ENCODE results near the gene C2CD4C. TPM values are rescaled to one million over a fixed set of nuclear protein-coding genes. Genes with fewer than 3 reads are reported as not detected.

C2CD4C gene
- total RNA-seq, 1 experiment from 2014 or later, result 7.1 TPM

GRCh38 chr19:391207-391557, 17.8 kb downstream of the C2CD4C start:
- Histone ChIP-seq H3K79me2 (ENCODE audit: insufficient read depth, low read length) (no peaks in the 10 kb centered on the region), H4K20me1 (ENCODE audit: insufficient read depth) (no peaks in the 10 kb centered on the region), H3K27me3 (ENCODE audit: insufficient read depth, low read length) (no peaks in the 10 kb centered on the region), H3K9me2 (ENCODE audit: insufficient read depth) (no peaks in the 10 kb centered on the region), H3K9me3 (ENCODE audit: control insufficient read depth in 1 of 2, insufficient read depth in 1 of 2, low read depth in 1 of 2, low read length in 2 of 2) (peaks cover 0 to 9% of the 10 kb centered on the region in 2 experiments; a peak in 1 of 4 replicates), H3K36me3 (ENCODE audit: control insufficient read depth in 1 of 2, insufficient read depth in 2 of 2, low read length in 2 of 2) (no peaks in the 10 kb centered on the region), H3K27ac (ENCODE audit: low read depth, low read length) (no peak overlapping the region), H2AFZ (ENCODE audit: low read depth, low read length, poor library complexity, severe bottlenecking) (no peak overlapping the region), H3K4me2 (ENCODE audit: low read length) (no peak overlapping the region), H3K4me3 (replicated peaks in 1 of 2; ENCODE audit: low read depth in 1 of 2, low read length in 2 of 2) (no peak overlapping the region), H3K9ac (ENCODE audit: low read length) (no peak overlapping the region), H3K4me1 (ENCODE audit: control insufficient read depth in 1 of 2, insufficient read depth in 2 of 2, low read length in 2 of 2) (no peaks in the 10 kb centered on the region)
- intact Hi-C loops (cut with micrococcal nuclease), result no loop called here
- TF ChIP-seq FOSL1 (IDR thresholded peaks at IDR 0.05; ENCODE audit: low read depth), result no peak
- no peak for TF ChIP-seq YY1 (IDR thresholded peaks at IDR 0.05; ENCODE audit: extremely low read depth, insufficient replicate concordance, low read depth, low read length)
- no peak for TF ChIP-seq ZNF274 (IDR thresholded peaks at IDR 0.05; ENCODE audit: low read depth, low read length)
- TF ChIP-seq POLR2AphosphoS5 (IDR thresholded peaks at IDR 0.05; ENCODE audit: low read depth, low read length), result no peak
- TF ChIP-seq REST (IDR thresholded peaks at IDR 0.05; ENCODE audit: low read depth), result no peak
- DNase-seq (ENCODE audit: low read depth, low spot score) (no peak), ATAC-seq (no peak)
- ChIA-PET RAD21 (ENCODE audit: low non-redundant PET in 1 of 2, low total read pairs in 2 of 2, uncharacterized antibody in 2 of 2, unreplicated experiment in 2 of 2) (no interaction called here), POLR2A (no interaction called here), CTCF (no interaction called here)
- no TSS peak for BruUV-seq (replicated peaks)

All from HCT116 (cell line).